Ascending aorta (tissue), 2 donors: ENCODE measurements around the gene TANGO2. TPM values are rescaled to one million over a fixed set of nuclear protein-coding genes. Genes with fewer than 3 reads are reported as not detected.
A peak's percentile ranks its signal among the peaks of the same experiment; 100 is the strongest.

Source experiments
- DNase-seq, 2 donors: peaks; one replicate each; pipeline ENCODE4 v3.0.0-alpha.2; 2019; ENCODE audit warnings: low spot score in 2 of 2
- H3K27ac ChIP-seq, 2 donors: fragments of 200-600 bp; sonication (generic); one replicate each; pipeline ENCODE4 v1.5.1; 2016 to 2017; ENCODE audit warnings: mild to moderate bottlenecking in 1 of 2
- H3K27me3 ChIP-seq: fragments of 200-600 bp; sonication (generic); one replicate; pipeline ENCODE4 v1.5.1; 2017
- H3K36me3 ChIP-seq, 2 donors: fragments of 200-600 bp; sonication (generic); one replicate each; pipeline ENCODE4 v1.5.1; 2016
- H3K4me1 ChIP-seq, 2 donors: fragments of 200-600 bp; sonication (generic); one replicate each; pipeline ENCODE4 v1.5.1; 2016 to 2017; ENCODE audit warnings: mild to moderate bottlenecking in 1 of 2
- H3K4me3 ChIP-seq, 2 donors: fragments of 200-600 bp; sonication (generic); one replicate each; pipeline ENCODE4 v1.5.1; 2016 to 2017; ENCODE audit warnings: mild to moderate bottlenecking in 1 of 2
- H3K9me3 ChIP-seq, 2 donors: fragments of 200-600 bp; sonication (generic); one replicate each; pipeline ENCODE4 v1.5.1; 2016
- intact Hi-C: fragments of 100-400 bp; cut with DNase I; formaldehyde crosslinking; loops from one replicate; pipeline ENCODE4 v1.15.1; 2023
- total RNA-seq: library from RNA; depleted of rRNA; stranded (reverse); fragments of >200 nt; gene quantifications from one replicate; pipeline ENCODE4 v1.1.0, GENCODE V29; 2016
- TF ChIP-seq, protein P1 (sequence below), 3 experiments: fragments of 200-600 bp in 2 of 3; fragments of 450-650 bp in 1 of 3; sonication (generic) in 2 of 3; IDR thresholded peaks; one replicate each; pipeline ENCODE4 v1.5.1; 2016 to 2019; ENCODE audit warnings: antibody characterized with exemption in 3 of 3, mild to moderate bottlenecking in 1 of 3, moderate library complexity in 1 of 3

Gene TANGO2, protein sequence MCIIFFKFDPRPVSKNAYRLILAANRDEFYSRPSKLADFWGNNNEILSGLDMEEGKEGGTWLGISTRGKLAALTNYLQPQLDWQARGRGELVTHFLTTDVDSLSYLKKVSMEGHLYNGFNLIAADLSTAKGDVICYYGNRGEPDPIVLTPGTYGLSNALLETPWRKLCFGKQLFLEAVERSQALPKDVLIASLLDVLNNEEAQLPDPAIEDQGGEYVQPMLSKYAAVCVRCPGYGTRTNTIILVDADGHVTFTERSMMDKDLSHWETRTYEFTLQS
- total RNA-seq, result 26.3 TPM

DNA sequence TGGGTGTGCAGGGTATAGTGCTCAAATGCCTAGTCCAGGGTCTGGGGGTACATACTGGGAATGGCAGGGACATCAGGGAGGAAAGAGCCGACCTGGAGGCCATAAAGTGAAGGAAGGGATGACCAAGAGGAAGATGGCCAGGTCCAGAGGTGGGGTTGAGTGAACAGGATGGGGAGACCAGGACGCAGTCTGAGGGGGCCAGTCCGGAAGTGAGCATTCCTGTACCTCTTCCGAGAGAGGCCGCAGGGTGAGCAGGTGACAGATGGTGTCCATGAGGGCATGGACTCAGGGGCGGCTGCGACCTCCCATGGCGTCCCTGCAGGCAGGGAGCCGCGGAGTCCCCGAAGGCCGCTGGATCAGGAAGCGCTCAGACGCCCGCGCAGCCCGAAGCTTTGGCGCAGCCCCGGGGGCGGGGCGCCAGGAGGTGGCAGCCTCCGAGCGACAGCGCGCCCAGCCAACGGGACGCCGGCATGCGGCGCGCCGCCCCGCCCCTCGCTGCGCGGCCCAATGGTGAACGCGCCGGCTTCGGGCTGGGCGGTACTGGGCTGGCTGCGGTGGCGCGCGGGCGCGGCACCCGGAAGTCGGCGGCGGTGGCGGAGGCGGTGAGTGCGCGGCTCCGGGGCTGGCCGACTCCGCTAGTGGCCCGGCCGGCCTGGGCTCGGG lies at the start of gene TANGO2:
TSS of gene TANGO2 (plus strand) at position 578 of the 663 bp plus-strand sequence. CDS start 15,689 bp downstream, outside the sequence.
- Histone ChIP-seq H3K9me3 (no peaks in the 10 kb centered on the region), H3K4me1 (peaks cover 5 to 24% of the 10 kb centered on the region in 2 donors), H3K4me3 (peak within 1 kb of the TSS; percentile 78 to 97), H3K27ac (peak within 1 kb of the TSS; percentile 89 to 91), H3K27me3 (no peaks in the 10 kb centered on the region), H3K36me3 (peaks cover 0 to 2% of the 10 kb centered on the region in 2 donors)
- peak; percentile 73 to 95 for DNase-seq
- intact Hi-C loops, result loop anchor here (1.0 to 10.0 kb wide), 4 partner anchors 60 to 166 kb away; partner anchors contain the start of genes DGCR8, GNB1L, RANBP1 and RTL10
- TF ChIP-seq, protein P1, sequence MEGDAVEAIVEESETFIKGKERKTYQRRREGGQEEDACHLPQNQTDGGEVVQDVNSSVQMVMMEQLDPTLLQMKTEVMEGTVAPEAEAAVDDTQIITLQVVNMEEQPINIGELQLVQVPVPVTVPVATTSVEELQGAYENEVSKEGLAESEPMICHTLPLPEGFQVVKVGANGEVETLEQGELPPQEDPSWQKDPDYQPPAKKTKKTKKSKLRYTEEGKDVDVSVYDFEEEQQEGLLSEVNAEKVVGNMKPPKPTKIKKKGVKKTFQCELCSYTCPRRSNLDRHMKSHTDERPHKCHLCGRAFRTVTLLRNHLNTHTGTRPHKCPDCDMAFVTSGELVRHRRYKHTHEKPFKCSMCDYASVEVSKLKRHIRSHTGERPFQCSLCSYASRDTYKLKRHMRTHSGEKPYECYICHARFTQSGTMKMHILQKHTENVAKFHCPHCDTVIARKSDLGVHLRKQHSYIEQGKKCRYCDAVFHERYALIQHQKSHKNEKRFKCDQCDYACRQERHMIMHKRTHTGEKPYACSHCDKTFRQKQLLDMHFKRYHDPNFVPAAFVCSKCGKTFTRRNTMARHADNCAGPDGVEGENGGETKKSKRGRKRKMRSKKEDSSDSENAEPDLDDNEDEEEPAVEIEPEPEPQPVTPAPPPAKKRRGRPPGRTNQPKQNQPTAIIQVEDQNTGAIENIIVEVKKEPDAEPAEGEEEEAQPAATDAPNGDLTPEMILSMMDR (IDR thresholded peaks at IDR 0.05), result no peak

DNA sequence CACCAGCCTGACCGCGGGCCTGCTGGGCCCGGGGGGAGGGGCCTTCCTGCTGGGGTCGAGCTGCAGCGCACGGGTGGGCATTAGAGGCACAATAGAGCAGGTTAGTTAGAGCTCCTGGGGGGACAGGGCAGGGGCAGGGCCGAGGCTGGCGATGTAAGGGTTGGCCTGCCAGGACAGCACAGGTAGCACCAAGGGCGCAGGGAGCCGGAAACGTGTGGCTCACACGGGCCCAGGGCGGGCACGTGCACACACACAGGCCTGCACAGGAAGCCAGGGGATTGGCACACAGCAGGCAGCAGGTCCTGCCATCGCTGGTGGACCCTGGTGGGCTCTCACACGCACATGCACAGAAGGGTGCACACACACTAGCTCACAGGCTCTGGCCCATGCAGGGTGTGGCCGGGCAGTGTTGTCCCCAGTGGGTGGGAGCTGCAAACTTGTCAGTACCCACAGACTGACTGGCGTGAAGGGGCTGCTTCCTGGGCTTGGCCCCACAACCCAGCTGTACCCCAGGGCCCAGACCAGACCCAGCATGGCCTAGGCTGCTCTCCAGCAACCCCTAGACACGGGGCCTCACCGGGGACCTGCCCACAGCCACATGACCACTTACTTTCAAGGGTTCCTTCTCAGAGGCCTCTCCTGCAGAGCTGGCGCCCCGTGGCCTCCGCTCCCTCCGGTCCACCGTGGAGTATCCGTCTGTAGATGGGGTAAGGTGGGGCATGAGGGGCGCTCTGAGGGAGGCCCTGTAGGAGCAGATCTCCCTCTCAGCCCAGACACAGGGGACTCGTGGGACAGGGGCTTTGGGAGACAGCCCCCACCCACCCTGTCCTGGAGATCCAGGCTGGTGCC lies 49.4 kb upstream of the TANGO2 start:
- H3K4me3 ChIP-seq, result no peak overlapping the region
- peaks cover 69 to 80% of the 10 kb centered on the region in 2 donors for H3K36me3 ChIP-seq
- TF ChIP-seq, protein P1 (IDR thresholded peaks at IDR 0.05), result no peak
- no peak for DNase-seq
- peaks cover 0 to 10% of the 10 kb centered on the region in 2 donors for H3K4me1 ChIP-seq
- H3K27ac ChIP-seq, result peak overlapping the region in 1 of 2 donors; percentile 0
- no peaks in the 10 kb centered on the region for H3K9me3 ChIP-seq
- H3K27me3 ChIP-seq, result no peaks in the 10 kb centered on the region
- intact Hi-C loops, result no loop called here

DNA sequence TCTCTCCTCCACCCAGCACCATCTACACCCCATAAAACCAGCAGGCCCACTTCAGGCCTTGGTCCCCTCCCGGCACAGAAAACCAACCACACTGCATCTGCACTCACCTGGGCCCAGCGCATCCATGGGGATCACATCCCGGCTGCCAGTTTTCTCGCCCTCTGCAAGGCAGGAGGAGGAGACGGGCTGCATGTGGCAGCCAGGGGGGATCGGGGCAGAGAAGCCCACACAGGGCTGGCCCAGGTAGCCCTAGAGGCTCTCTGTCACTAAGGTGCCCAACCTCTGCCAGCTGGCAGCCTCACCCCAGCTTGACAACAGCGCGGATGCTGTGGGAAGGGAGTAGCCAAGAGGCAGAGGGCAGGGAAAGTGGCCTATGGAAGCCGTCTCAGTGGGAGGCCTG lies 48.7 kb upstream of the TANGO2 start:
- peak overlapping the region in 1 of 2 donors; percentile 19 for H3K27ac ChIP-seq

DNA sequence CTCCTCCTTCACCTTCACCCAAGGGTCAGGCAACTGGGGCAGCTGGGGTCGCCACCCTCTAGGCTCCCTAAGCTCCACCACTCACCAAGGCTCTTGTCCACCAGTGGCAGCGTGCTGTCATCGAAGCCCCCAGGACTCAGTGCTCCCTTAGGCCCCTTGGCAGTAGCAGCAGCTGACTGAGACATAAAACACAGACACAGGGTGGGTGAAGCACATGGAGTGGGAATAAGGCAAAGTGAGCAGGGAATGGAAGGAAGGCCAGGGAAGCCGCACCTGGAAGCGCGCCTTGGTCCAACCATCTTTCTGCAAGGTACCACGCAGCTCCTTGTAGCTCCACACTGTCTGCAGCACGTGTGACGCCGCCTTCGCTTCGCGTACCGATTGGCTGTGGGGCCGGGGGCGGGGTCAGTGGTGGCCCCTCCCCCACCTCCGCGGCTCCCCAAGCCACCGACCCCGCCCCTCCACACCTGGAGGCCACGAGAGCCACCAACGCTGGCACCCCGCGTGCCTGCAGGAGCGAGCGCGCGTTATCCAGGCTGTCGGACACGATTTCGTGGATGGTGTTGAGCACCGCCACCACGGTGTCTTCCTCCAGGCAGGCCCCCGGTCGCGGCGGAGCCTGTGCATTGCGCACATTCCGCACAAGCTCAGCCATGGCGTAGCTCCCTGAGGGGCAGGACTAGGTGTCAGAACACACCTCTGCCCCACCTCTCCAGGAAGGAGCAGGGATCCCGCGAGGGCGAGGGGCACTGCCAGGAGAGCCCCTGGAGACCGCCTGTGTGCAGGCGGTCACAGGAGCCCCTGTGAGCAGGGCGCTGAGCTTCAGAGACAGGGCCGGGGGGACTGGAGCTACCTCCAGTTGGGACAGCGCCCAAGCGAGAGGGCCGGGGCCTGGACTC lies 48.0 kb upstream of the TANGO2 start:
- peak overlapping the region in 1 of 2 donors; percentile 19 for H3K27ac ChIP-seq
- TF ChIP-seq, protein P1 (IDR thresholded peaks at IDR 0.05), result no peak
- H3K9me3 ChIP-seq, result no peaks in the 10 kb centered on the region
- DNase-seq, result no peak
- peaks cover 74 to 77% of the 10 kb centered on the region in 2 donors for H3K36me3 ChIP-seq
- H3K4me1 ChIP-seq, result peaks cover 0 to 10% of the 10 kb centered on the region in 2 donors
- no peaks in the 10 kb centered on the region for H3K27me3 ChIP-seq
- no peak overlapping the region for H3K4me3 ChIP-seq
- intact Hi-C loops, result no loop called here

More for the DNA sequence above, 48.7 kb upstream of the TANGO2 start:
- Histone ChIP-seq H3K4me1 (peaks cover 0 to 10% of the 10 kb centered on the region in 2 donors), H3K4me3 (no peak overlapping the region), H3K27me3 (no peaks in the 10 kb centered on the region), H3K9me3 (no peaks in the 10 kb centered on the region), H3K36me3 (peaks cover 74 to 77% of the 10 kb centered on the region in 2 donors)
- intact Hi-C loops, result no loop called here
- DNase-seq, result no peak
- TF ChIP-seq, protein P1 (IDR thresholded peaks at IDR 0.05), result no peak
